Ovary (tissue), 9 donors: Measurements from ENCODE around the gene C8A. TPM values are rescaled to one million over a fixed set of nuclear protein-coding genes. Genes with fewer than 3 reads are reported as not detected.

Source experiments
- DNase-seq, 5 donors: peaks; one replicate each; pipeline ENCODE4 v3.0.0-alpha.2; 2019 to 2020
- H3K27ac ChIP-seq, 2 donors: fragments of 200-600 bp; one replicate each; pipeline versions ENCODE4 v1.5.1 to v1.8.0; 2019 to 2022
- H3K27me3 ChIP-seq: fragments of 200-600 bp; one replicate; pipeline ENCODE4 v1.8.0; 2022
- H3K36me3 ChIP-seq: fragments of 200-600 bp; sonication (generic); one replicate; pipeline ENCODE4 v1.5.1; 2019
- H3K4me1 ChIP-seq: one replicate; pipeline ENCODE4 v1.8.1; 2013; ENCODE audit warnings: mild to moderate bottlenecking, moderate library complexity; ENCODE audit not compliant: insufficient read depth
- H3K4me3 ChIP-seq: fragments of 200-600 bp; sonication (generic); one replicate; pipeline ENCODE4 v1.5.1; 2017
- H3K9me3 ChIP-seq, 2 donors: fragments of 200-600 bp in 1 of 2; sonication (generic) in 1 of 2; one replicate each; pipeline versions ENCODE4 v1.5.1 to v1.8.1; 2013 to 2019; ENCODE audit warnings: mild to moderate bottlenecking in 1 of 2, moderate library complexity in 1 of 2
- EP300 ChIP-seq: sonication (generic); formaldehyde crosslinking; IDR thresholded peaks from one replicate; pipeline ENCODE4 v1.6.1; 2017; ENCODE audit warnings: antibody characterized with exemption
- POLR2A ChIP-seq: fragments of 450-650 bp; IDR thresholded peaks from one replicate; pipeline ENCODE4 v1.6.1; 2017; ENCODE audit warnings: antibody characterized with exemption, mild to moderate bottlenecking, moderate library complexity
- WGBS, 3 donors: extraction: QIAGEN DNeasy Blood & Tissue Kit in 1 of 3; methylation state at CpG; one replicate each; pipeline versions ENCODE4 v1.1.5 to v1.1.7; 2013 to 2017; 5-methylcytosine and 5-hydroxymethylcytosine counted together
- intact Hi-C, 4 donors: fragments of 100-400 bp; cut with DNase I; formaldehyde crosslinking; loops; one replicate each; pipeline versions ENCODE4 v1.11.0 to v1.15.1; 2022 to 2023
- polyA plus RNA-seq, 2 donors: library from polyadenylated mRNA; stranded (reverse); fragments of 200-250 nt in 1 of 2; fragments of 350-450 nt in 1 of 2; fragmentation: Illumina TruSeq in 1 of 2; extraction: RNeasy Lipid Tissue Mini Kit (QIAGEN cat#74804) in 1 of 2; gene quantifications; one replicate each; pipeline ENCODE4 v1.2.3, GENCODE V29; 2013 to 2014
- total RNA-seq, 7 donors: library from RNA; depleted of rRNA in 2 of 7; stranded (reverse); fragments of >200 nt in 2 of 7; fragmentation: NEBNext Ultra II Directional in 3 of 7; extraction: Animal tissue kit (Norgen Biotek cat#: 25700) in 3 of 7; gene quantifications; one replicate each; pipeline versions ENCODE4 v1.1.0 to v1.2.4, GENCODE V29; 2016 to 2023
- TF ChIP-seq, protein P1 (sequence below), 3 donors: fragments of 450-650 bp in 2 of 3; fragments of 200-600 bp in 1 of 3; IDR thresholded peaks; one replicate each; pipeline versions ENCODE4 v1.5.1 to v1.8.0; 2016 to 2022; ENCODE audit warnings: antibody characterized with exemption in 3 of 3, mild to moderate bottlenecking in 1 of 3
- donor health status: DM: no; HTN: no; CAD: no; lungs with moderate emphysema.
- donor health status: DM: no; HTN: no; CAD: no.
- donor health status: Bipolar disorder and iron deficiency.
- donor health status: DM: yes; HTN: yes; CAD: no.
- donor health status: DM: no; HTN: no; CAD: no.
- donor health status: DM: yes; HTN: yes; CAD: no.

The C8A gene
- total and polyA plus RNA-seq, 9 donors, result 0.08 TPM; not detected in 8

DNA sequence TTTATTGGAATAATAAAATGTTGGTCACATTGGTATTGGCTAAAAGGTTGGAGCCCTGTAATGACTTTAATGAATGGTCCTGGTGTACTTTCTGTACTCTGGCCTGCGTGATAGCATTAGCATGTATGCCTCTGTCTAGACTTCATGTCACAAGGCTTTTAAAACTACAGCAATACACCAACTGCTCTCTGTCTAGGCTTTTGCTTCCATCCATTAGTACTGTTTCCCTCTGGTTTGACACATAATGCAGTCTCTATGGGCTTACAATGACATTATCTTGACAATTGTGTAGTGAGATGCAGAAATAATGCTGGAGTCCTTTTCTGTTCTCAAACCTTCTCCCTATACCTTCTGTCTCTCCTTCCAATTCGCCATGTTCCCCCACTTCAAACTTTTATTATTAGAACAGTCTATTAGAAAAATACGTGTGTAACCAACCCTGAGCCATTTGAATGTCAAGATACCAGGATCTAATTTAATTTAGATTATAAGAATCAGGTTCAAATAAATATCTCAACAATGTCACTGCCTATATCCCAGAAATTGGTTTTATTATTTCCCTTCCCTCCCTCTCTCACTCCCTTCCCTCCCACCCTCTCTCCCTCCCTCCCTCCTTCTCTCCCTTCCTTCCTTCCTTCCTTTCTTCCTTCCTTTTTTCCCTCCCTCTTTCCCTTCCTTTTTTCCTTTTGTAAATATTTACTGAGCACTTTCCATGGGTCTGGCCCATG lies 8.8 kb downstream of the C8A start:
- Histone ChIP-seq H3K4me1 (no peaks in the 10 kb centered on the region), H3K9me3 (no peaks in the 10 kb centered on the region), H3K27me3 (no peaks in the 10 kb centered on the region), H3K27ac (no peak overlapping the region), H3K36me3 (no peaks in the 10 kb centered on the region), H3K4me3 (no peak overlapping the region)
- 76 to 85% (median 78%) methylated on average over 3 of the region's 3 CpGs for WGBS, 3 donors
- DNase-seq, result no peak
- TF ChIP-seq EP300, result no peak
- TF ChIP-seq POLR2A, result no peak
- TF ChIP-seq, protein P1, sequence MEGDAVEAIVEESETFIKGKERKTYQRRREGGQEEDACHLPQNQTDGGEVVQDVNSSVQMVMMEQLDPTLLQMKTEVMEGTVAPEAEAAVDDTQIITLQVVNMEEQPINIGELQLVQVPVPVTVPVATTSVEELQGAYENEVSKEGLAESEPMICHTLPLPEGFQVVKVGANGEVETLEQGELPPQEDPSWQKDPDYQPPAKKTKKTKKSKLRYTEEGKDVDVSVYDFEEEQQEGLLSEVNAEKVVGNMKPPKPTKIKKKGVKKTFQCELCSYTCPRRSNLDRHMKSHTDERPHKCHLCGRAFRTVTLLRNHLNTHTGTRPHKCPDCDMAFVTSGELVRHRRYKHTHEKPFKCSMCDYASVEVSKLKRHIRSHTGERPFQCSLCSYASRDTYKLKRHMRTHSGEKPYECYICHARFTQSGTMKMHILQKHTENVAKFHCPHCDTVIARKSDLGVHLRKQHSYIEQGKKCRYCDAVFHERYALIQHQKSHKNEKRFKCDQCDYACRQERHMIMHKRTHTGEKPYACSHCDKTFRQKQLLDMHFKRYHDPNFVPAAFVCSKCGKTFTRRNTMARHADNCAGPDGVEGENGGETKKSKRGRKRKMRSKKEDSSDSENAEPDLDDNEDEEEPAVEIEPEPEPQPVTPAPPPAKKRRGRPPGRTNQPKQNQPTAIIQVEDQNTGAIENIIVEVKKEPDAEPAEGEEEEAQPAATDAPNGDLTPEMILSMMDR (IDR thresholded peaks at IDR 0.05), result no peak
- intact Hi-C loops, result no loop called here

DNA sequence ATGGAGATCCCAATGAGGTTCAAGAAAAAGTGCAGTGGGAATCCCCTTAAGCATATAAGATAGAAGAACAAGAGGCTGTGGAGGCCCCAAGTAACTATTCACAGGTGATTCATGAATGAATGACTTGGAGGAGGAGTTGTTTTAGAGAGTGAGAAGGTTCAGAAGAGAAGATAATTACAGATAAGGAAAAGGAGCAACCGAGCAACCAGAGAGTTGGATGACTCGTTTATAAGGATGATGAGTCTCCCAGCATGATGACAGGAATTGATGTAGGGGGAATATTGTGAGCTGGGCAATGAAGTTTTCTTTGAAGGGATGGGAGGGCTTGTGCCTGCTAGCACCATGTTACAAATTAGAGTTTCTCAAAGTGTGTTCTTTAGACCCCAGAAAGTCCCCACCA lies 9.8 kb downstream of the C8A start:
- Histone ChIP-seq H3K36me3 (no peaks in the 10 kb centered on the region), H3K27me3 (no peaks in the 10 kb centered on the region), H3K27ac (no peak overlapping the region), H3K4me1 (no peaks in the 10 kb centered on the region), H3K9me3 (no peaks in the 10 kb centered on the region), H3K4me3 (no peak overlapping the region)
- no peak for DNase-seq
- 43 to 74% (median 48%) methylated on average over 2 of the region's 2 CpGs for WGBS, 3 donors
- intact Hi-C loops, result no loop called here
- TF ChIP-seq POLR2A (no peak), EP300 (no peak)
- TF ChIP-seq, protein P1 (IDR thresholded peaks at IDR 0.05), result no peak

DNA sequence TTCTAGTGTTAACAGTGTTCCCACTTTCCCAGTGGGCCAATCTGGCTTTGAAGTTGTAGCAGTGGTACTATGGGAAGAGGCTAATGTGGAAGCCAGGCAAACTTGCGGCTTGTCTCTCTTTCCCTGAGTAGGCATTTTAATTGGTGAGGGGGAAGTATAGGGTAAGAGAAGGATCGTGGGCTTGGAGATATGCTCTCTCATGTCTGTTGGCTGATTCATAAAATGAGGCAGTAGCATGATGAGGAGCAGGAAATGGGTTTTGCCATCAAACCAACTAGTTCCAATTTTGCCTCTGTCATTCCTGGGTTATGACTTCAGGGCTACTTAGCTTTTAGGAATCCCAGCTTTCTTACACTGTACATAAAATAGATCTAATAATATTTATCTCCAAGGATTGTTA lies 12.1 kb downstream of the C8A start:
- no peaks in the 10 kb centered on the region for H3K27me3 ChIP-seq
- no peaks in the 10 kb centered on the region for H3K36me3 ChIP-seq
- H3K4me1 ChIP-seq, result no peaks in the 10 kb centered on the region
- intact Hi-C loops, result no loop called here
- H3K9me3 ChIP-seq, result no peaks in the 10 kb centered on the region
- 46 to 72% (median 68%) methylated on average over 2 of the region's 2 CpGs for WGBS, 3 donors
- no peak overlapping the region for H3K4me3 ChIP-seq
- TF ChIP-seq POLR2A (no peak), EP300 (no peak)
- TF ChIP-seq, protein P1 (IDR thresholded peaks at IDR 0.05), result no peak
- no peak overlapping the region for H3K27ac ChIP-seq
- no peak for DNase-seq

DNA sequence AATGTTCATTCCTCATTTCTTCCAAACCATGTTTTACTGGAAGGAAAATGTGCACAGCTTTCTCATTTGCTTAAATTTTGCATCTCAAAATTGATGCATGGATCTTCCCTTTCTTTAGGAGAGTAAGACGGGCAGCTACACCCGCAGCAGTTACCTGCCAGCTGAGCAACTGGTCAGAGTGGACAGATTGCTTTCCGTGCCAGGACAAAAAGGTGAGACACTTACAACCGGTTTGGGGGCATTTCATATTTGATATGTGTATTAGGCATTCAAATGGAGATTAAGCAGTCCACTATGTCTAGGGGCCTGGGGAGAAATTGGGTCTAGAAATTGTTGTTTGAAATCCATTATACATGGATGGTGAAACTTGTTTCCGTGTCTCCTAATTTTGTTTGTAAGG lies 12.9 kb downstream of the C8A start:
- no peak for TF ChIP-seq EP300
- intact Hi-C loops, result no loop called here
- 89 to 91% (median 90%) methylated on average over 5 of the region's 5 CpGs for WGBS, 3 donors
- Histone ChIP-seq H3K27ac (no peak overlapping the region), H3K9me3 (no peaks in the 10 kb centered on the region), H3K27me3 (no peaks in the 10 kb centered on the region), H3K4me3 (no peak overlapping the region), H3K36me3 (no peaks in the 10 kb centered on the region), H3K4me1 (no peaks in the 10 kb centered on the region)
- no peak for DNase-seq

DNA sequence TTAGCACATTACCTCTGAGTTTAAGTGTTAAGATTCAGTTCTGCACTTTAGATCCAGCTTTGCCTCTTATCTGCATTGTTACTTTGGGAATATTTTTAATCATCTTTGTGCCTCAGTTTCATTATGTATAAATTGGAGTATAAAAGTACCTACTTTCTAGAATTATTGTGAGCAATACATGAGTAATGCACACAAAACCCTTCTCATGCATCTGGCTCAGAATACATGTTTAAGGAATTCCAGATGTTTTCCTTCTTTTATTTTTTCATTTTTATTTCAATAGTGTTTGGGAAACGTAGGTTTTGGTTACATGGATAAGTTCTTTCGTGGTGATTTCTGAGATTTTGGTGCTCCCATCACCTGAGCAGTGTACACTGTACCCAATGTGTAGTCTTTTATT lies 14.2 kb downstream of the C8A start:
- Histone ChIP-seq H3K27ac (no peak overlapping the region), H3K4me3 (no peak overlapping the region), H3K27me3 (no peaks in the 10 kb centered on the region), H3K36me3 (no peaks in the 10 kb centered on the region), H3K9me3 (no peaks in the 10 kb centered on the region), H3K4me1 (no peaks in the 10 kb centered on the region)
- intact Hi-C loops, result no loop called here
- TF ChIP-seq, protein P1 (IDR thresholded peaks at IDR 0.05), result no peak
- 17 to 26% (median 24%) methylated on average over 2 of the region's 2 CpGs for WGBS, 3 donors
- no peak for DNase-seq
